HepG2 (cell line): ENCODE results near the gene SAXO2.

Experiments used
- HHEX ChIP-seq: IDR thresholded peaks from 2 replicates; pipeline ENCODE4 v1.6.1; 2016; ENCODE audit warnings: control low read depth
- TF ChIP-seq, protein P1 (sequence below), 2 experiments: IDR thresholded peaks; 2 replicates each; pipeline ENCODE4 v1.6.1; 2011 to 2012; ENCODE audit warnings: low read length in 2 of 2, borderline replicate concordance in 1 of 2, low read depth in 1 of 2, mild to moderate bottlenecking in 1 of 2, moderate library complexity in 1 of 2

DNA sequence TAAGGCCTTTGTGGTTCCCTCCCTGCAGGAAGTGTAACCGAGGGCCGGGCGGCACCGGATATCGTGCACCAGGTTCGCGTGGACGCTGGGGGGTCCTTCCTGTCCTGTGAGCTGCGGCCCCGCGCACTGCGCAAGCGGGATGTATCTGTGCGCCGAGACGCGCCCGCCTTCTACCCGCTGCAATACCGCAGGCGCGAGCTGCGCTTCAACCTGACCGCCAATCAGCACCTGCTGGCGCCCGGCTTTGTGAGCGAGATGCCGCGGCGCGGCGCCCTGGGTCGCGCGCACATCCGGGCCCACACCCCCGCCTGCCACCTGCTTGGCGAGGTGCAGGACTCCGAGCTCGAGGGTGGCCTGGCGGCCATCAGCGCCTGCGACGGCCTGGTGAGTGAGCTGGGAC is 35.9 kb downstream of the SAXO2 start:
- no peak for TF ChIP-seq HHEX (CRISPR knock-in tag)
- TF ChIP-seq, protein P1, sequence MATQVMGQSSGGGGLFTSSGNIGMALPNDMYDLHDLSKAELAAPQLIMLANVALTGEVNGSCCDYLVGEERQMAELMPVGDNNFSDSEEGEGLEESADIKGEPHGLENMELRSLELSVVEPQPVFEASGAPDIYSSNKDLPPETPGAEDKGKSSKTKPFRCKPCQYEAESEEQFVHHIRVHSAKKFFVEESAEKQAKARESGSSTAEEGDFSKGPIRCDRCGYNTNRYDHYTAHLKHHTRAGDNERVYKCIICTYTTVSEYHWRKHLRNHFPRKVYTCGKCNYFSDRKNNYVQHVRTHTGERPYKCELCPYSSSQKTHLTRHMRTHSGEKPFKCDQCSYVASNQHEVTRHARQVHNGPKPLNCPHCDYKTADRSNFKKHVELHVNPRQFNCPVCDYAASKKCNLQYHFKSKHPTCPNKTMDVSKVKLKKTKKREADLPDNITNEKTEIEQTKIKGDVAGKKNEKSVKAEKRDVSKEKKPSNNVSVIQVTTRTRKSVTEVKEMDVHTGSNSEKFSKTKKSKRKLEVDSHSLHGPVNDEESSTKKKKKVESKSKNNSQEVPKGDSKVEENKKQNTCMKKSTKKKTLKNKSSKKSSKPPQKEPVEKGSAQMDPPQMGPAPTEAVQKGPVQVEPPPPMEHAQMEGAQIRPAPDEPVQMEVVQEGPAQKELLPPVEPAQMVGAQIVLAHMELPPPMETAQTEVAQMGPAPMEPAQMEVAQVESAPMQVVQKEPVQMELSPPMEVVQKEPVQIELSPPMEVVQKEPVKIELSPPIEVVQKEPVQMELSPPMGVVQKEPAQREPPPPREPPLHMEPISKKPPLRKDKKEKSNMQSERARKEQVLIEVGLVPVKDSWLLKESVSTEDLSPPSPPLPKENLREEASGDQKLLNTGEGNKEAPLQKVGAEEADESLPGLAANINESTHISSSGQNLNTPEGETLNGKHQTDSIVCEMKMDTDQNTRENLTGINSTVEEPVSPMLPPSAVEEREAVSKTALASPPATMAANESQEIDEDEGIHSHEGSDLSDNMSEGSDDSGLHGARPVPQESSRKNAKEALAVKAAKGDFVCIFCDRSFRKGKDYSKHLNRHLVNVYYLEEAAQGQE (IDR thresholded peaks at IDR 0.05; ENCODE audit: borderline replicate concordance in 1 of 2, low read depth in 1 of 2, low read length in 2 of 2) = no peak
